22Rv1 (cell line): ENCODE results near the gene EEF2.

Source experiments
- CTCF ChIP-seq: fragments of 450-650 bp; IDR thresholded peaks from 2 replicates; pipeline ENCODE4 v1.5.1; 2017; ENCODE audit warnings: mild to moderate bottlenecking
- ZFX ChIP-seq: fragments of 450-650 bp; IDR thresholded peaks from 2 replicates; pipeline ENCODE4 v1.6.1; 2017; ENCODE audit warnings: antibody characterized with exemption, borderline replicate concordance

DNA sequence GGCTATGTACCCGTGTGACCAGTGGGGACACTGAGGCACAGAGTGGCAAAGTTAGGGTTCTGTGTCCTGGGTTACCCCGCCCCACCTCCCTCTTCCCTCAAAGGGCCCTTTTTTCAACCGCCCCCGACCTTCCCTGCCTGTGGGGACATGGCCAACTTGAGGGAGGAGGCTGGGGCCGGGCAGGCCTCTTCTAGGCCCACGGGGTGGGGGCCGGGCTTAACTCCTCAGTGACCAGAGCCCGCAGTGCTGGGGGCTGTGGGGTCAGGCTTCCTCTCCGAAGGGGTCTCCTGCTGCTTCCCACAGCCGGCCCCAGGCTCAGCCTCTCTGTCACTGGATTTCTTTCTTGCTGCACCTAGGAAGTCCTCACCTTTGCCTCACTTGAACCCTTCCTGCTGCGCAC, 46.2 kb upstream of the EEF2 start:
- TF ChIP-seq CTCF (no peak), ZFX (no peak)
